ENCODE measurements around the gene MT1M.
"Not testable (repeated sequence)": the region's sequence is repeated elsewhere in the genome, so short reads cannot be mapped to it uniquely, and the experiment has no call there.

- not testable (repeated sequence) for TF ChIP-seq EP300 (IDR thresholded peaks at IDR 0.05); POLR2A (IDR thresholded peaks at IDR 0.05; ENCODE audit: low read depth)
Measured at GRCh38 chr16:56674570-56674969, 42.1 kb downstream of the MT1M start.

Data from esophagus muscularis mucosa (tissue), 2 donors.